Measurements from ENCODE around the gene SUPT20HL1.
A peak's percentile ranks its signal among the peaks of the same experiment; 100 is the strongest.
"Not testable (repeated sequence)": the region's sequence is repeated elsewhere in the genome, so short reads cannot be mapped to it uniquely, and the experiment has no call there.

Gene SUPT20HL1

GRCh38 chrX:24340501-24340900 lies 19.9 kb upstream of the SUPT20HL1 start:
- Mint-ChIP-seq H3K27ac (no peak overlapping the region), H3K4me1 (peaks cover 3% of the 10 kb centered on the region), H3K27me3 (peaks cover 3% of the 10 kb centered on the region), H3K4me3 (no peak overlapping the region), H3K9me3 (no peaks in the 10 kb centered on the region), H3K36me3 (no peaks in the 10 kb centered on the region)
- DNase-seq (ENCODE audit: low spot score in 2 of 2), result no peak
- ATAC-seq (ENCODE audit: low read depth), result no peak

- H3K27ac Mint-ChIP-seq, result no peak overlapping the region
- DNase-seq (ENCODE audit: low spot score in 2 of 2), result no peak
- no peaks in the 10 kb centered on the region for H3K36me3 Mint-ChIP-seq
- H3K4me1 Mint-ChIP-seq, result peaks cover 3% of the 10 kb centered on the region
- H3K4me3 Mint-ChIP-seq, result no peak overlapping the region
- no peaks in the 10 kb centered on the region for H3K9me3 Mint-ChIP-seq
- peaks cover 3% of the 10 kb centered on the region for H3K27me3 Mint-ChIP-seq
- ATAC-seq (ENCODE audit: low read depth), result no peak
Observed at GRCh38 chrX:24341795-24342194, 18.6 kb upstream of the SUPT20HL1 start.

GRCh38 chrX:24343719-24344118 lies 16.7 kb upstream of the SUPT20HL1 start:
- no peaks in the 10 kb centered on the region for H3K36me3 Mint-ChIP-seq
- no peak overlapping the region for H3K27ac Mint-ChIP-seq
- peaks cover 3% of the 10 kb centered on the region for H3K27me3 Mint-ChIP-seq
- peak overlapping the region; percentile 64 for H3K4me3 Mint-ChIP-seq
- no peaks in the 10 kb centered on the region for H3K9me3 Mint-ChIP-seq
- ATAC-seq (ENCODE audit: low read depth) (peak; percentile 64), DNase-seq (ENCODE audit: low spot score in 2 of 2) (no peak)
- peaks cover 3% of the 10 kb centered on the region for H3K4me1 Mint-ChIP-seq

GRCh38 chrX:24347881-24348280 lies 12.6 kb upstream of the SUPT20HL1 start:
- H3K27ac Mint-ChIP-seq, result no peak overlapping the region
- H3K27me3 Mint-ChIP-seq, result no peaks in the 10 kb centered on the region
- no peak overlapping the region for H3K4me3 Mint-ChIP-seq
- no peaks in the 10 kb centered on the region for H3K9me3 Mint-ChIP-seq
- no peak for DNase-seq (ENCODE audit: low spot score in 2 of 2)
- no peaks in the 10 kb centered on the region for H3K36me3 Mint-ChIP-seq
- H3K4me1 Mint-ChIP-seq, result no peaks in the 10 kb centered on the region
- no peak for ATAC-seq (ENCODE audit: low read depth)

GRCh38 chrX:24350217-24350616 lies 10.2 kb upstream of the SUPT20HL1 start:
- Mint-ChIP-seq H3K4me3 (no peak overlapping the region), H3K9me3 (no peaks in the 10 kb centered on the region), H3K27ac (no peak overlapping the region), H3K27me3 (no peaks in the 10 kb centered on the region), H3K4me1 (no peaks in the 10 kb centered on the region), H3K36me3 (no peaks in the 10 kb centered on the region)
- DNase-seq (ENCODE audit: low spot score in 2 of 2) (no peak), ATAC-seq (ENCODE audit: low read depth) (no peak)

GRCh38 chrX:24355095-24355494 lies 5.3 kb upstream of the SUPT20HL1 start:
- no peak for DNase-seq (ENCODE audit: low spot score in 2 of 2)
- no peak for ATAC-seq (ENCODE audit: low read depth)
- Mint-ChIP-seq H3K4me1 (peaks cover 3% of the 10 kb centered on the region), H3K4me3 (no peak overlapping the region), H3K9me3 (no peaks in the 10 kb centered on the region), H3K27ac (no peak overlapping the region), H3K36me3 (no peaks in the 10 kb centered on the region), H3K27me3 (no peaks in the 10 kb centered on the region)

- peaks cover 3% of the 10 kb centered on the region for H3K4me1 Mint-ChIP-seq
- no peak overlapping the region for H3K4me3 Mint-ChIP-seq
- H3K36me3 Mint-ChIP-seq, result no peaks in the 10 kb centered on the region
- H3K9me3 Mint-ChIP-seq, result no peaks in the 10 kb centered on the region
- H3K27ac Mint-ChIP-seq, result no peak overlapping the region
- ATAC-seq (ENCODE audit: low read depth) (no peak), DNase-seq (ENCODE audit: low spot score in 2 of 2) (no peak)
- no peaks in the 10 kb centered on the region for H3K27me3 Mint-ChIP-seq
Observed at GRCh38 chrX:24357106-24357505, 3.3 kb upstream of the SUPT20HL1 start.

- not testable (repeated sequence) for H3K36me3 Mint-ChIP-seq; H3K27me3 Mint-ChIP-seq; H3K9me3 Mint-ChIP-seq; DNase-seq (ENCODE audit: low spot score in 2 of 2); H3K4me1 Mint-ChIP-seq; H3K27ac Mint-ChIP-seq; ATAC-seq (ENCODE audit: low read depth); H3K4me3 Mint-ChIP-seq
Observed at GRCh38 chrX:24362089-24362745, 1.8 kb downstream of the SUPT20HL1 start.

- H3K4me3 Mint-ChIP-seq; ATAC-seq (ENCODE audit: low read depth); H3K9me3 Mint-ChIP-seq; H3K4me1 Mint-ChIP-seq; H3K27me3 Mint-ChIP-seq; DNase-seq (ENCODE audit: low spot score in 2 of 2); H3K27ac Mint-ChIP-seq; H3K36me3 Mint-ChIP-seq: not testable (repeated sequence)
Observed at GRCh38 chrX:24363432-24364181, 3.2 kb downstream of the SUPT20HL1 start.

- DNase-seq (ENCODE audit: low spot score in 2 of 2), result no peak
- no peak overlapping the region for H3K4me3 Mint-ChIP-seq
- no peaks in the 10 kb centered on the region for H3K36me3 Mint-ChIP-seq
- H3K4me1 Mint-ChIP-seq, result no peaks in the 10 kb centered on the region
- peaks cover 1% of the 10 kb centered on the region for H3K27me3 Mint-ChIP-seq
- no peak for ATAC-seq (ENCODE audit: low read depth)
- H3K27ac Mint-ChIP-seq, result no peak overlapping the region
- no peaks in the 10 kb centered on the region for H3K9me3 Mint-ChIP-seq
Observed at GRCh38 chrX:24364326-24364725, 3.9 kb downstream of the SUPT20HL1 start.

GRCh38 chrX:24364851-24365538 lies 4.6 kb downstream of the SUPT20HL1 start:
- Mint-ChIP-seq H3K36me3 (no peaks in the 10 kb centered on the region), H3K27ac (no peak overlapping the region), H3K4me3 (no peak overlapping the region), H3K9me3 (no peaks in the 10 kb centered on the region), H3K4me1 (no peaks in the 10 kb centered on the region), H3K27me3 (peaks cover 1% of the 10 kb centered on the region)
- DNase-seq (ENCODE audit: low spot score in 2 of 2) (no peak), ATAC-seq (ENCODE audit: low read depth) (no peak)

GRCh38 chrX:24366762-24367400 lies 6.4 kb downstream of the SUPT20HL1 start:
- ATAC-seq (ENCODE audit: low read depth); H3K36me3 Mint-ChIP-seq; H3K27ac Mint-ChIP-seq; H3K9me3 Mint-ChIP-seq; H3K27me3 Mint-ChIP-seq; H3K4me1 Mint-ChIP-seq; H3K4me3 Mint-ChIP-seq; DNase-seq (ENCODE audit: low spot score in 2 of 2): not testable (repeated sequence)

GRCh38 chrX:24369816-24370215 lies 9.4 kb downstream of the SUPT20HL1 start:
- DNase-seq (ENCODE audit: low spot score in 2 of 2) (no peak), ATAC-seq (ENCODE audit: low read depth) (no peak)
- Mint-ChIP-seq H3K4me3 (no peak overlapping the region), H3K27me3 (peaks cover 10% of the 10 kb centered on the region), H3K27ac (no peak overlapping the region), H3K9me3 (no peaks in the 10 kb centered on the region), H3K36me3 (no peaks in the 10 kb centered on the region), H3K4me1 (peaks cover 6% of the 10 kb centered on the region)

- ATAC-seq (ENCODE audit: low read depth) (peak; percentile 73), DNase-seq (ENCODE audit: low spot score in 2 of 2) (peak; percentile 39 to 40)
- H3K27ac Mint-ChIP-seq, result no peak overlapping the region
- H3K9me3 Mint-ChIP-seq, result no peaks in the 10 kb centered on the region
- peaks cover 6% of the 10 kb centered on the region for H3K4me1 Mint-ChIP-seq
- no peaks in the 10 kb centered on the region for H3K36me3 Mint-ChIP-seq
- peak overlapping the region; percentile 65 for H3K4me3 Mint-ChIP-seq
- H3K27me3 Mint-ChIP-seq, result peaks cover 9% of the 10 kb centered on the region
Observed at GRCh38 chrX:24371391-24371972, 11.0 kb downstream of the SUPT20HL1 start.
